Measurements from ENCODE around the gene ANKRD6. TPM values are rescaled to one million over a fixed set of nuclear protein-coding genes. Genes with fewer than 3 reads are reported as not detected.

Gene ANKRD6
- total RNA-seq, 1 donor from 2014 or later = 4.9 TPM

DNA sequence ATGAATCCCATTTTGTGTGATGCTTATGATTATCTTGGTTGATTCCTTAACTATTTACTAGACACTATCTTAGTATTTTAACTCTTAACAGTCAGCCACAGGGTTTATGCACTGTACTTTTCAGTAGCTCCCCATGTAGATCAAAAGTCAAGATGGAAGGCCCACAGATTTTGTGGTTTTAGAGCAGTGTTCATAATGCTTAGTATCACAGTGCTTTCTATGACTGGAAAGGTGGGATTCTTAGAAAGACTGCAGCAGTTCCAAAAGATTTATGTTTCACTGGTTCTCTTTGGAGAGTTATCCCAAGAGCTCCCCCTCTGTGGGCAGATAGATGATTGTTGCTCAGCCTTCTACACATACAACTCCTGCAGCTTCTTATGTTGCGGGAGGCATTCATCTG lies 34.5 kb downstream of the ANKRD6 start:
- DNase-seq (ENCODE audit: low read depth in 2 of 2) = no peak

- DNase-seq (ENCODE audit: low read depth in 2 of 2) = no peak
Measured at GRCh38 chr6:89468998-89469397, 36.0 kb downstream of the ANKRD6 start.

GRCh38 chr6:89471287-89471867 lies 38.4 kb downstream of the ANKRD6 start:
- DNase-seq (ENCODE audit: low read depth in 2 of 2) = peak; percentile 8 to 70

- DNase-seq (ENCODE audit: low read depth in 2 of 2) = no peak
Measured at GRCh38 chr6:89475101-89475500, 42.1 kb downstream of the ANKRD6 start.

GRCh38 chr6:89475634-89476033 lies 42.7 kb downstream of the ANKRD6 start:
- DNase-seq (ENCODE audit: low read depth in 2 of 2) = peak; percentile 24 to 77

DNA sequence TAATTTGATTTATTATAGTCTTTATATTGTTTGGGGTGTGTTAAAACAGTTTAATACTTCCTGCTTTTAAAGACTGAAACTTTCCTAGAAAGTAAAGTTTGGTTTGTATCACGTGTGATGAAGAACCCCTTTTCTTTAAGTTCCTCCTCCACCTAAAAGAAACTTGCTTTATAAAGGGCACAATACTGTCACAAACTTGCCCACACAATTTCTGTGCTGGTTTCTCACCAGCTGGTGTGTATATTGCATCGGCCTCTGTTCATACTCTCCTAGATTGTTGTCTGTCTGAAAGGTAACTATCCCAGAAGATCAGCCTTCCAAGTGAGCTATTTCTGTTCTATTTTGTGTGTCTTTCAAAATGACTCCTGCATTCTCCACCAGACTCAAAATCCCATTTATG lies 46.9 kb downstream of the ANKRD6 start:
- no peak for DNase-seq (ENCODE audit: low read depth in 2 of 2)

GRCh38 chr6:89481695-89482094 lies 48.7 kb downstream of the ANKRD6 start:
- DNase-seq (ENCODE audit: low read depth in 2 of 2) = no peak

DNA sequence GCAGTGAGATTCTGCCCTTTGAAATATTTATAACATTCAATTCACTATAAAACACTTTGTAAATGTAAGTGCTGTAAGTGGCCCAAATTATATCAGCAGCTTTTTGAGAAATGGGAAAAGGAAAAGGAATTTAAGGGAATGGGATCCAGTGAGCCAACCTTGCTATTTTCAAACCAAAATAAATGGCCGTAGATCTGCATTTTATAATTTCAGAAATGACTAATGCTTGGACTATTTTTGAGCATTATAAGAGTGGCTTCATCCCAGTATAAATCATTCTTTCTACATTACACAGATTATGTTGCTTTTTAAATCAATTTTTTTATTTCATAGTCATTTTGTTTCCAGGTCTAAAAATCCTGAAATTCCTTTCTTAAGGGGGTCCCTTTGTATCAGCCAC lies 49.2 kb downstream of the ANKRD6 start:
- no peak for DNase-seq (ENCODE audit: low read depth in 2 of 2)

DNA sequence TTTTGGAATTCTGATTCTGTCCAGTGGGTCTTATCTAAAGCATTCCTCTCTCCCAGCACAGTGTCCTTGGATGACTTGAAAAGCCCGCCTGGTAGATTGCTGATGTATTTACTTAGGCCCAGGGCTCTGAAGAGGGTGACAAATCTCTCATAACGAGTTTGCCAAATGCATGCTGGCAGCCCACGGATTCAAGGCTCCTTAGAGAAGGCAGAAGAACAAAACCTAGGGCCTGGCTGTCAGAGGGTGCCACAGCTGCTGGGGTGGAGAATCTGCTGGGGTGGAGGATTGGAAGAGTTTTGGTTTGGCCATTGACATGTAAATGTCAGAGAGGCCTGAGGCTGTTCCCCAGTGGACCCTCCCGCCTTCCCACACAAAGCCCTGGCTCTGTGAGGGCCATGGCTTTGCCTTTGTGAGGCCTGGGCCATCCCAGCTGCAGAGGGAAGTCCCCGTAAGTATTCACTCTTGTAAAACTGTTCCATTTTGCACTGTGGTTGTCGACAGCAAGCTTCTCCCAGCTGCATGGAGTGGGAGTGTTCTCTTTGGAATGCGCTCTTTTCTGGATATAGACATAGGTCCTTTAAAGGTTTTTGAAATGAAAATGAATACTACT lies 50.3 kb downstream of the ANKRD6 start:
- no peak for DNase-seq (ENCODE audit: low read depth in 2 of 2)

- DNase-seq (ENCODE audit: low read depth in 2 of 2) = no peak
Measured at GRCh38 chr6:89485320-89485719, 52.4 kb downstream of the ANKRD6 start.

DNA sequence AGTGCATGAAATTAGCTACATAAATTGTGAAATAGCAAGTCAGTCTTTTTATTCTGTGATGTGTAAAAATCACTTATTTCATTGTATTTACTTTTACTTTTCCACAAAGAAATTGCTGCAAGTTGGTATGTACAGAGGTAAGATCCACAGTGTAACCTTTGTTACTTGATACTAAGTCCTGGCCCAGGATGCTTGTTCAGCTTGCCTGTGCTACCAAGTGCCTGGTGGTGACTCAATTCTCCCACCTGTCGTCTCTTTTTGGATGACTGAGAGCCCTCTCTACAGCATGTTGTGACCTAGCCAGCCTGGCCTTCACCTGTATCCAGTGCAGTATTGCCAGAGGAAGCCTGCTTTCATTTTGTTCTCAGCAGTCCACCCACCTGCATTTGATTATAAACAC lies 54.9 kb downstream of the ANKRD6 start:
- DNase-seq (ENCODE audit: low read depth in 2 of 2) = no peak

DNA sequence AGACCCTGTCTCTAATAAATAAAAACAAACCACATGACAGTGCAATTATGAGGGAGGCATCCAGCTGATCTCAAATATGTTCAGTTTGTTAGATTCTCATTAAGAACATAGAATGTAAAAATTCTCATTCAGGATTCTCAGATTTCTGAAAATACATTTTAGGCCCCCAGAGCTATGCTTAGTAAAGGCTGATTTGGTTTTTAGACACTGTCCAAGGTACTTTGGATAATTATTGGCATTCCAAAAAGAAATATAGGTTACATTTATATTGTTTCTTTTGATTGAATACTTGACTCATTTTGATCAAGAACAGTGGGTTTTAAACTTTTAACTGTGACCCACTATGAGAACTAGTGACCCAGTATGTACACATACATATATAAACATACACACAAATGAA lies 55.5 kb downstream of the ANKRD6 start:
- no peak for DNase-seq (ENCODE audit: low read depth in 2 of 2)

GRCh38 chr6:89489078-89489477 lies 56.1 kb downstream of the ANKRD6 start:
- no peak for DNase-seq (ENCODE audit: low read depth in 2 of 2)

GRCh38 chr6:89492025-89492640 lies 59.2 kb downstream of the ANKRD6 start:
- DNase-seq (ENCODE audit: low read depth in 2 of 2) = no peak

- DNase-seq (ENCODE audit: low read depth in 2 of 2) = no peak
Measured at GRCh38 chr6:89494131-89494793, 61.3 kb downstream of the ANKRD6 start.

GRCh38 chr6:89495961-89496535 lies 63.1 kb downstream of the ANKRD6 start:
- DNase-seq (ENCODE audit: low read depth in 2 of 2) = peak; percentile 6 to 12

GRCh38 chr6:89500611-89501010 lies 67.7 kb downstream of the ANKRD6 start:
- no peak for DNase-seq (ENCODE audit: low read depth in 2 of 2)

DNA sequence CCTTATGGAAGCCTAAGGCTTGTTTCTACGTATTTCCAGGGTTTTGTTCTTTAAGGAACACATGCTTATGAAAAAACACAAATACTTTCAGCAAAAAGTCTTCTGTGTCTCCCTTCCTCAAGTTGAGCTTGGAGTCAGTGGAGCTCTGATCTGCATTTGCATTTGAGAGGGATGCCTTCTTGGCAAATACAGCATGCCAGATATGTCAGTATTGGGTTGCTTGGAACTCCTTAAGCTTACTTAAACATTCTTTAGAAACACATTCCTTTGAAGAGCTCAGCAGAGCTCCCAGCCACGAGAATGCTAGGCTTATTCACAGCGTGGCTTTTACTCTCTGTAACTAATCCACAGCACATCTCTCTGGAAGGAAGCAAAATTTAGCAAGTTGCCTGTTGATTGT lies 68.3 kb downstream of the ANKRD6 start:
- no peak for DNase-seq (ENCODE audit: low read depth in 2 of 2)

DNA sequence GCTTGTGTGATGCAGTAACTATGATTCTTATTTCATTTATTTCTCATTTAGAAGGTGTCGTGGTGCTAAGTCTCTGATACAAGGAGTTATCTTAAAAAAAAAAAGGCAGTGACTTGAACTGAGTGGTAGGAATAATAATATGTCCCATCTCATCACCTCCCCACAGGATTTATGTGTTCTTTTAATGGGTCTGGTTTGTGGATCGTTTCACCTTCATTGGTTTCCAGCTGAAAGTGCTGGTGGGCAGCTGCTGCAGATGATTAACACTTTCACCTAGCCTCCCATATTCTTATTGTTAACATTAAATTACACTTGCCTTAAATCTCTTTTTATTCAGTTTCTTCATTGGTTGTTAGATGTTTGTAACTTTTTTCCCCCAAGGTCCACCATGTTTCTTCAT lies 68.8 kb downstream of the ANKRD6 start:
- no peak for DNase-seq (ENCODE audit: low read depth in 2 of 2)

DNA sequence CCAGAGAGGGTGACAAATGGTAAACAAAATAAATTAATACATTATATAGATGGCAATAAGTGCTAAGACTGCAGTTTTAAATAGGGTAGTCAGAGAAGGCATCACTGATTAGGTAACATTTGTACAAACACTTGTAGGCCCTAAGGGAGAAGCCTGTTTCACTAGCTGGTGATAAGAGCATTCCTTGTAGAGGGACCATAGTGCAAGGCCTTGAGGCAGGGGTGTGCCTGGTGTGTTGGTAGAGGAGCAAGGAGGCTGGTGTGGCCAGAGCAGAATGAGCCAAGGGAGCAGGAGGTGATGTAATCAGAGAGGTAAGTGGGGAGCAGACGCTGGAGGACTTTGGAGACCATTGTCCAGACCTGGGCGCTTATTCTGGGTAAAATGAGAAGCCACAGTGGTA lies 70.7 kb downstream of the ANKRD6 start:
- DNase-seq (ENCODE audit: low read depth in 2 of 2) = no peak

- DNase-seq (ENCODE audit: low read depth in 2 of 2) = no peak
Measured at GRCh38 chr6:89505847-89506246, 72.9 kb downstream of the ANKRD6 start.
